ENCODE measurements around the gene PARD3B. TPM values are rescaled to one million over a fixed set of nuclear protein-coding genes. Genes with fewer than 3 reads are reported as not detected.

PARD3B gene
- total and polyA plus RNA-seq, 5 donors from 2014 or later, result 0.03 to 0.68 (median 0.08) TPM; not detected in 1

DNA sequence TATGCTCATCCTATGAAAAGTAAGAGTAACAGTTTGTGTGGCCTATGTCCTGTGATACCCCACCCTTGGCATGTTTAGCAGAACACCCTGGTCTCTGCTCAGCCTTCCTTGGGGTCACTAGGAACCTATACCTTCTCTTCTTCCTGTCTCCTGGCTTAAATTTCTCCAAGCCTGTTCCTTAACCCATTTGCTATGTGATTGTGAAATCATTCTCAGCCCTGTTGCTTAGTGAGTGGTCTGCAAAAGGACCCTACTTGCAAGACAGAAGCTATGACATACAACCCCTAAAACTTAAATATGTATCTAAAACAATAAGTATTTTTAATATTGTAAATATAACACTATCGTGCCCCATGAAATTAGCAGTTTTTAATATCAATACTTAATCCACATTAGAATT is 524.7 kb downstream of the PARD3B start:
- Mint-ChIP-seq H3K4me1 (peaks cover 0 to 9% (median 3%) of the 10 kb centered on the region in 4 donors), H3K4me3 (no peak overlapping the region), H3K27me3 (peaks cover 5% of the 10 kb centered on the region), H3K27ac (peak overlapping the region in 1 of 3 donors; percentile 51), H3K9me3 (peaks cover 0 to 1% (median 0%) of the 10 kb centered on the region in 7 donors), H3K36me3 (peaks cover 4% of the 10 kb centered on the region)
- Histone ChIP-seq H3K4me1 (ENCODE audit: control insufficient read depth, insufficient read depth, low read length, poor library complexity, severe bottlenecking) (no peaks in the 10 kb centered on the region), H3K27ac (ENCODE audit: insufficient read depth, low read length, poor library complexity, severe bottlenecking) (no peak overlapping the region), H3K9me3 (ENCODE audit: control insufficient read depth in 2 of 2, low read length in 2 of 2) (no peaks in the 10 kb centered on the region), H3K27me3 (ENCODE audit: control insufficient read depth, insufficient read depth, low read length) (no peaks in the 10 kb centered on the region), H3K4me3 (ENCODE audit: low read depth, low read length) (no peak overlapping the region), H3K36me3 (ENCODE audit: control insufficient read depth, insufficient read depth, low read length) (no peaks in the 10 kb centered on the region)
- ATAC-seq (ENCODE audit: low read depth in 2 of 2) (no peak), DNase-seq (no peak)

DNA sequence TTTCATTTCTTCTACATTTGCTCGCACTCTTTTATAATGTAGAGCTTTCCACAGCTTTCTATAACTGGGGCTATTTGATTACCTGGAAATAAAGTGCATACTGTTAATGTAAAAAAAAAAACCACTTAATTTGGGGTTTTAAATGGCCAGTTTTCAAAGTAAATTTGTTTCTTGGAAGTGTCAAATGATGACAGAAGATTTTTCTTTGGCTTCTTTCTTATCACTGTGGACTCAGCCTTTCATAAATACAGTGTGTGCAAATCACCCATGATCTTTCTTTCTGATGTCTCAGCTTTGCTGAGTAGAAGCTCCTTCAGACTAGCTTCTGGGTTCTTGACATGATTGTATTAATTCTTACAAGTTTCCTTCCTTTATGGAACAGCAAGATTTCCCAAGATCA is 525.6 kb downstream of the PARD3B start:
- Histone ChIP-seq H3K4me3 (ENCODE audit: low read depth, low read length) (no peak overlapping the region), H3K36me3 (ENCODE audit: control insufficient read depth, insufficient read depth, low read length) (no peaks in the 10 kb centered on the region), H3K4me1 (ENCODE audit: control insufficient read depth, insufficient read depth, low read length, poor library complexity, severe bottlenecking) (peaks cover under 1% of the 10 kb centered on the region), H3K9me3 (ENCODE audit: control insufficient read depth in 2 of 2, low read length in 2 of 2) (no peaks in the 10 kb centered on the region), H3K27me3 (ENCODE audit: control insufficient read depth, insufficient read depth, low read length) (no peaks in the 10 kb centered on the region), H3K27ac (ENCODE audit: insufficient read depth, low read length, poor library complexity, severe bottlenecking) (no peak overlapping the region)
- Mint-ChIP-seq H3K4me1 (peaks cover 0 to 11% (median 5%) of the 10 kb centered on the region in 4 donors), H3K9me3 (peaks cover 0 to 1% (median 0%) of the 10 kb centered on the region in 7 donors), H3K36me3 (peaks cover 4% of the 10 kb centered on the region), H3K27me3 (peaks cover 4% of the 10 kb centered on the region), H3K27ac (no peak overlapping the region), H3K4me3 (no peak overlapping the region)
- DNase-seq, result no peak
- ATAC-seq (ENCODE audit: low read depth in 2 of 2), result no peak

DNA sequence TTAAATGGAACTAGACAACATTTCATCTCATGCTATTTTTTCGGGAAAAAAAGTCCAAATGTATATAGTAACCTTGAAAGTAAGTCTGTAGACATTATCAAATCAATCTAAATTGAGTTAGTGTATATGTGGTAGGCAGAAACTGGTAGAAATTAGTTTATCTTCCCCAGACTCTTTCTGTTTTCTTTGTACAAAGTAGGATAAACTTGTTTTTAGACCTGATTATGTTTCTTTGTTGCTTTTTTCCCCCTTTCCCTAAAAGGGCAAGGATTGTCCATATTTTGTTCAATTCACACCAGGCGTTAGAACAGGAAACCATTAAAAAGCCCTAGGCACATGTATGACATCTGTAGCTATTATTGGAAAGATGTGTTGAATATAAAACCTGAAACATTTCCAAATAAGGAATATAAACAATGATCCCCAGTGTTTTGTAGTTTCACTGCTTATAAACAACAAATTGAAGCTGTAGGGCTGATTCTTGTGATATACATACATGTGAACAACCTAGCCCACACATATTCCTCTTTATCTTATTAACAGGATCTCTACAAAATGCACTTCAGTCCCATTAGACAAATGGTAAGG is 528.3 kb downstream of the PARD3B start:
- no peak overlapping the region for H3K27ac ChIP-seq (ENCODE audit: insufficient read depth, low read length, poor library complexity, severe bottlenecking)
- H3K36me3 ChIP-seq (ENCODE audit: control insufficient read depth, insufficient read depth, low read length), result no peaks in the 10 kb centered on the region
- Mint-ChIP-seq H3K27ac (no peak overlapping the region), H3K36me3 (peaks cover 4% of the 10 kb centered on the region), H3K4me1 (peaks cover 19 to 37% (median 23%) of the 10 kb centered on the region in 4 donors), H3K4me3 (no peak overlapping the region), H3K9me3 (peaks cover 0 to 2% (median 0%) of the 10 kb centered on the region in 7 donors), H3K27me3 (no peaks in the 10 kb centered on the region)
- no peaks in the 10 kb centered on the region for H3K27me3 ChIP-seq (ENCODE audit: control insufficient read depth, insufficient read depth, low read length)
- ATAC-seq (ENCODE audit: low read depth in 2 of 2), result no peak
- no peak overlapping the region for H3K4me3 ChIP-seq (ENCODE audit: low read depth, low read length)
- no peaks in the 10 kb centered on the region for H3K9me3 ChIP-seq (ENCODE audit: control insufficient read depth in 2 of 2, low read length in 2 of 2)
- H3K4me1 ChIP-seq (ENCODE audit: control insufficient read depth, insufficient read depth, low read length, poor library complexity, severe bottlenecking), result peaks cover 26% of the 10 kb centered on the region
- DNase-seq, result no peak

DNA sequence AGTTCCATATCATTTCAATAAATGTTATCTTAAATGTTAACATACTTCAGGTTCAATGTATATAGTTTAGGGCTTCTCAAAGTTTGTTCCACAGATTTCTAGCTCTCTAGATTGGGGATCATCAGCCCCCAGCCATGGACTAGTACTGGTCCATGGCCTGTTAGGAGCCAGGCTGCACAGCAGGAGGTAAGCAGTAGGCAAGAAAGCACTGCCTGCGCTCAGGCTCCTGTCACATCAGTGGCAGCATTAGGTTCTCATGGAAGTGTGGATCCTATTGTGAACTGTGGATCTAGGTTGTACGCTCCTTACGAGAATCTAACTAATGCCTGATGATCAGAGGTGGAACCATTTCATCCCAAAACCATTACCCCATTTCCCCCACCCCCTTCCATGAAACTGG is 531.1 kb downstream of the PARD3B start:
- Histone ChIP-seq H3K4me1 (ENCODE audit: control insufficient read depth, insufficient read depth, low read length, poor library complexity, severe bottlenecking) (peaks cover 28% of the 10 kb centered on the region), H3K9me3 (ENCODE audit: control insufficient read depth in 2 of 2, low read length in 2 of 2) (no peaks in the 10 kb centered on the region), H3K4me3 (ENCODE audit: low read depth, low read length) (peak overlapping the region; percentile 70), H3K27ac (ENCODE audit: insufficient read depth, low read length, poor library complexity, severe bottlenecking) (peak overlapping the region; percentile 66), H3K27me3 (ENCODE audit: control insufficient read depth, insufficient read depth, low read length) (no peaks in the 10 kb centered on the region), H3K36me3 (ENCODE audit: control insufficient read depth, insufficient read depth, low read length) (no peaks in the 10 kb centered on the region)
- Mint-ChIP-seq H3K36me3 (no peaks in the 10 kb centered on the region), H3K4me3 (peak overlapping the region; percentile 50 to 73 (median 66)), H3K27me3 (no peaks in the 10 kb centered on the region), H3K4me1 (peaks cover 19 to 53% (median 26%) of the 10 kb centered on the region in 4 donors), H3K27ac (peak overlapping the region; percentile 72 to 98 (median 94)), H3K9me3 (peaks cover 0 to 2% (median 0%) of the 10 kb centered on the region in 7 donors)
- no peak for DNase-seq
- no peak for ATAC-seq (ENCODE audit: low read depth in 2 of 2)

DNA sequence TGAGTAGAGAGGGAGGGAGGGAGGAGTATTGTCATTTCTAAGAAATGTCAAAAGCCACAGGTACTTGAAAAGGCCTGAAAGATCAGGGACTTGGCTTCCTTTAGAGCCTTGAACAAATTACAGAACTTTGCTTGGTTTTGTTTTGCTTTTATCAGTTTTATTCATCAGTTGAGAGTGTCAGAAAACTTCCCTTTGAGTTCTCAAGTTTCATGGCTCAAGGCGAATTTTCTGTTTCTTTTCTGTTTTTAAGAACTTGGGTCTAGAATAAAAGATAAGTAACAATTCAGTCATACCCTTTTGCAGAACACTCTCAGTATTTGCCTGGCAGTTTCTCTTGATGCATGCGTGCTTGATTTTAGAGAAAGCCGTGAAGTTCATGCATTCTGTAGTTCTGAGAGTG is 531.9 kb downstream of the PARD3B start:
- peak; percentile 87 to 91 for ATAC-seq (ENCODE audit: low read depth in 2 of 2)
- H3K9me3 Mint-ChIP-seq, result peaks cover 0 to 2% (median 0%) of the 10 kb centered on the region in 7 donors
- no peaks in the 10 kb centered on the region for H3K36me3 Mint-ChIP-seq
- Histone ChIP-seq H3K27ac (ENCODE audit: insufficient read depth, low read length, poor library complexity, severe bottlenecking) (peak overlapping the region; percentile 66), H3K9me3 (ENCODE audit: control insufficient read depth in 2 of 2, low read length in 2 of 2) (no peaks in the 10 kb centered on the region), H3K4me1 (ENCODE audit: control insufficient read depth, insufficient read depth, low read length, poor library complexity, severe bottlenecking) (peaks cover 28% of the 10 kb centered on the region), H3K27me3 (ENCODE audit: control insufficient read depth, insufficient read depth, low read length) (no peaks in the 10 kb centered on the region), H3K36me3 (ENCODE audit: control insufficient read depth, insufficient read depth, low read length) (no peaks in the 10 kb centered on the region), H3K4me3 (ENCODE audit: low read depth, low read length) (peak overlapping the region; percentile 70)
- H3K27ac Mint-ChIP-seq, result peak overlapping the region; percentile 72 to 98 (median 94)
- H3K4me1 Mint-ChIP-seq, result peaks cover 24 to 53% (median 26%) of the 10 kb centered on the region in 4 donors
- peak overlapping the region; percentile 44 to 73 (median 66) for H3K4me3 Mint-ChIP-seq
- peak in 2 of 3 donors; percentile 61 to 89 for DNase-seq
- H3K27me3 Mint-ChIP-seq, result no peaks in the 10 kb centered on the region

DNA sequence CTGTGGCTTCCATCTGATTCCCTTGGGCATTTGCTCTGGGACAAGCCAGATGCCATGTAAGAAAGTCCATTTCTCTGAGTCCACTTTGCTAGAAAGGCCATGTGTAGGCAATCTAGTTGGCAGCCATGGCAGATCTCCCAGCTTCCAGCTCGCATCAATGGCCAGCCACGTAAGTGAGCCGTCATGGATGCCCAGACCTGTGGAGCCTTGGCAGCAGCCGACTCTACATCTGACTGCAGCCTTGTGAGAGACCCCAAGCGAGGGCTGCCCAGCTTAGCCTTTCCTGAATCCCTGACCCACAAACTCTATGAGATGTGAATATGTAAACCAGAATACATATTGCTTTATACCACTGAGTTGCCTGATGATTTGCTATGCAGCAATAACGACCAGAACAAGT is 533.5 kb downstream of the PARD3B start:
- no peak for ATAC-seq (ENCODE audit: low read depth in 2 of 2)
- H3K4me1 ChIP-seq (ENCODE audit: control insufficient read depth, insufficient read depth, low read length, poor library complexity, severe bottlenecking), result peaks cover 28% of the 10 kb centered on the region
- no peak for DNase-seq
- H3K27ac Mint-ChIP-seq, result peak overlapping the region; percentile 34 to 94 (median 72)
- H3K4me3 Mint-ChIP-seq, result no peak overlapping the region
- no peaks in the 10 kb centered on the region for H3K36me3 ChIP-seq (ENCODE audit: control insufficient read depth, insufficient read depth, low read length)
- H3K36me3 Mint-ChIP-seq, result no peaks in the 10 kb centered on the region
- H3K27ac ChIP-seq (ENCODE audit: insufficient read depth, low read length, poor library complexity, severe bottlenecking), result no peak overlapping the region
- peaks cover 0 to 6% (median 0%) of the 10 kb centered on the region in 7 donors for H3K9me3 Mint-ChIP-seq
- H3K27me3 ChIP-seq (ENCODE audit: control insufficient read depth, insufficient read depth, low read length), result no peaks in the 10 kb centered on the region
- no peaks in the 10 kb centered on the region for H3K27me3 Mint-ChIP-seq
- H3K9me3 ChIP-seq (ENCODE audit: control insufficient read depth in 2 of 2, low read length in 2 of 2), result no peaks in the 10 kb centered on the region
- no peak overlapping the region for H3K4me3 ChIP-seq (ENCODE audit: low read depth, low read length)
- H3K4me1 Mint-ChIP-seq, result peaks cover 24 to 57% (median 27%) of the 10 kb centered on the region in 4 donors

DNA sequence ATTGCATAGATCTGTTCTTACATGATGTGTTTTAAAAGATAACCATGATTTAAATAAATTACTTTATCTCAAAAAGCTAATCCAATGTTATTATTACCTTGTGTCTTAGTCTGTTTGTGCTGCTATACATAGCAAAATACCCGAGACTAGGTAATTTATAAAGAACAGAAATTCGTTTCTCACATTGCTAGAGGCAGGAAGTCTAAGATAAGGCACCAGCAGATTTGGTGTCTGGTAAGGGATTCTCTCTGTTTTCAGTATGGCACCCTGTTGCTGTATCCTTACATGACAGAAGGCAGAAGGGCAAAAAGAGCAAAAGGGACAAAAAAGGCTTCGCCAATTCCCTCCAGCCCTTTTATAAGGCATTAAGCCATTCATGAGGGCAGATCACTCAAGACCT is 533.9 kb downstream of the PARD3B start:
- Mint-ChIP-seq H3K27me3 (no peaks in the 10 kb centered on the region), H3K27ac (peak overlapping the region; percentile 5 to 94 (median 34)), H3K36me3 (no peaks in the 10 kb centered on the region), H3K4me1 (peaks cover 24 to 59% (median 28%) of the 10 kb centered on the region in 4 donors), H3K4me3 (no peak overlapping the region), H3K9me3 (peaks cover 0 to 6% (median 0%) of the 10 kb centered on the region in 7 donors)
- Histone ChIP-seq H3K9me3 (ENCODE audit: control insufficient read depth in 2 of 2, low read length in 2 of 2) (no peaks in the 10 kb centered on the region), H3K27me3 (ENCODE audit: control insufficient read depth, insufficient read depth, low read length) (no peaks in the 10 kb centered on the region), H3K4me3 (ENCODE audit: low read depth, low read length) (no peak overlapping the region), H3K36me3 (ENCODE audit: control insufficient read depth, insufficient read depth, low read length) (no peaks in the 10 kb centered on the region), H3K4me1 (ENCODE audit: control insufficient read depth, insufficient read depth, low read length, poor library complexity, severe bottlenecking) (peaks cover 28% of the 10 kb centered on the region), H3K27ac (ENCODE audit: insufficient read depth, low read length, poor library complexity, severe bottlenecking) (no peak overlapping the region)
- DNase-seq, result no peak
- no peak for ATAC-seq (ENCODE audit: low read depth in 2 of 2)

DNA sequence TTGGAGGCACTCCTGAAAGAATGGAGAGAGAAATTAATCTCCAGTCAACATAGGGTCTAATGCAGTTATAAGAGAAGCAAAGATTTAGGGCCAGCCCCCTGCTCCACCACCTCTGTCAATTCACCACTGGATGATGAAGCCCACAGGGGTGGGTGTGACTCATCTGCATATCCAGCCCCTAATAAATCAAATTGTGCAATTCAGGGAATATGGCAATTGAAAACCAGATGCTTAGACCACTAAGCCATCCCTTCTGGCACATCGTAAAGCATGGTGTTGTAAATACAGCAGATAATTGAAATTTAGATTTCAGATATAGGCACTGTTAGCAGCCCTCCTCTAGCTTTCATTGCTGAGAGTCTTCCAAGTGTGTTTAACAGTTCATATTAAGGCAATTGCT is 541.4 kb downstream of the PARD3B start:
- Histone ChIP-seq H3K27ac (ENCODE audit: insufficient read depth, low read length, poor library complexity, severe bottlenecking) (no peak overlapping the region), H3K9me3 (ENCODE audit: control insufficient read depth in 2 of 2, low read length in 2 of 2) (no peaks in the 10 kb centered on the region), H3K4me3 (ENCODE audit: low read depth, low read length) (no peak overlapping the region), H3K4me1 (ENCODE audit: control insufficient read depth, insufficient read depth, low read length, poor library complexity, severe bottlenecking) (no peaks in the 10 kb centered on the region), H3K36me3 (ENCODE audit: control insufficient read depth, insufficient read depth, low read length) (no peaks in the 10 kb centered on the region), H3K27me3 (ENCODE audit: control insufficient read depth, insufficient read depth, low read length) (no peaks in the 10 kb centered on the region)
- H3K4me3 Mint-ChIP-seq, result no peak overlapping the region
- peaks cover 0 to 4% (median 0%) of the 10 kb centered on the region in 7 donors for H3K9me3 Mint-ChIP-seq
- DNase-seq (no peak), ATAC-seq (ENCODE audit: low read depth in 2 of 2) (no peak)
- H3K27me3 Mint-ChIP-seq, result peaks cover 4% of the 10 kb centered on the region
- no peak overlapping the region for H3K27ac Mint-ChIP-seq
- H3K36me3 Mint-ChIP-seq, result peaks cover 4% of the 10 kb centered on the region
- H3K4me1 Mint-ChIP-seq, result peaks cover 0 to 14% (median 7%) of the 10 kb centered on the region in 4 donors

Measured in CD4-positive, CD25-positive, alpha-beta regulatory T cell (primary cell).